Pulmonary artery endothelial cell (primary cell): ENCODE measurements around the gene ARHGAP9. TPM values are rescaled to one million over a fixed set of nuclear protein-coding genes. Genes with fewer than 3 reads are reported as not detected.
"Not testable (repeated sequence)": the region's sequence is repeated elsewhere in the genome, so short reads cannot be mapped to it uniquely, and the experiment has no call there.

Experiments
- DNase-seq: peaks from one replicate; pipeline ENCODE4 v3.0.0-alpha.2; 2011; ENCODE audit warnings: low read depth, low spot score
- total RNA-seq: library from RNA; depleted of rRNA; stranded (reverse); fragments of >200 nt; gene quantifications from 2 replicates; pipeline ENCODE4 v1.2.3, GENCODE V29; 2014

ARHGAP9 gene
- total RNA-seq, 1 donor from 2014 or later, result under 0.01 TPM

GRCh38 chr12:57439762-57440266, 39.9 kb downstream of the ARHGAP9 start:
- no peak for DNase-seq

GRCh38 chr12:57438400-57438799, 41.3 kb downstream of the ARHGAP9 start:
- DNase-seq, result no peak

GRCh38 chr12:57435293-57435692, 44.4 kb downstream of the ARHGAP9 start:
- DNase-seq, result no peak

- DNase-seq, result no peak
Observed at GRCh38 chr12:57434517-57435223, 45.0 kb downstream of the ARHGAP9 start, which contains the start of gene INHBC. TSS of gene INHBC (plus strand) at chr12:57434784. CDS start at chr12:57434887, 103 bp downstream.

GRCh38 chr12:57433370-57433769, 46.3 kb downstream of the ARHGAP9 start:
- DNase-seq, result no peak

GRCh38 chr12:57431654-57432188, 47.9 kb downstream of the ARHGAP9 start:
- DNase-seq, result no peak

GRCh38 chr12:57430931-57431566, 48.6 kb downstream of the ARHGAP9 start, which contains the start of gene R3HDM2:
TSS of gene R3HDM2 (minus strand) at chr12:57431043. CDS start at chr12:57310428, 120,615 bp downstream.
- peak; percentile 81 for DNase-seq

- no peak for DNase-seq
Observed at GRCh38 chr12:57430112-57430930, 49.3 kb downstream of the ARHGAP9 start.

- DNase-seq, result no peak
Observed at GRCh38 chr12:57429473-57430111, 50.1 kb downstream of the ARHGAP9 start.

GRCh38 chr12:57428965-57429364, 50.7 kb downstream of the ARHGAP9 start:
- DNase-seq, result no peak

- DNase-seq, result not testable (repeated sequence)
Observed at GRCh38 chr12:57426948-57427347, 52.7 kb downstream of the ARHGAP9 start.

Other genes with a start within 250 kb of the ARHGAP9 start
- 0.07 and 0.13 TPM in 2 replicates for gene STAC3, start 228.7 kb downstream of the ARHGAP9 start, total RNA-seq
- 4.5 and 5.5 TPM in 2 replicates for gene R3HDM2, start 48.8 kb downstream of the ARHGAP9 start, total RNA-seq
- not detected in 2 replicates for gene INHBC, start 45.1 kb downstream of the ARHGAP9 start, total RNA-seq
- not detected in 2 replicates for gene INHBE, start 24.6 kb downstream of the ARHGAP9 start, total RNA-seq
- gene GLI1, start 20.1 kb downstream of the ARHGAP9 start, total RNA-seq, result 0.04 and 0.07 TPM in 2 replicates
- gene MARS1, start 8.2 kb upstream of the ARHGAP9 start, total RNA-seq, result 171 and 179 TPM in 2 replicates
- gene DDIT3, start 40.6 kb upstream of the ARHGAP9 start, total RNA-seq, result 6.0 and 12.6 TPM in 2 replicates
- 5.3 and 8.3 TPM in 2 replicates for gene MBD6, start 43.0 kb upstream of the ARHGAP9 start, total RNA-seq
- gene DCTN2, start 67.3 kb upstream of the ARHGAP9 start, total RNA-seq, result 81.0 and 90.1 TPM in 2 replicates
- gene KIF5A, start 70.2 kb upstream of the ARHGAP9 start, total RNA-seq, result under 0.01 and 0.14 TPM in 2 replicates
- gene PIP4K2C, start 111.3 kb upstream of the ARHGAP9 start, total RNA-seq, result 10.4 and 11.8 TPM in 2 replicates
- gene DTX3, start 125.0 kb upstream of the ARHGAP9 start, total RNA-seq, result 4.8 and 11.4 TPM in 2 replicates
- gene ARHGEF25, start 131.6 kb upstream of the ARHGAP9 start, total RNA-seq, result 5.3 and 5.7 TPM in 2 replicates
- 0.07 and 0.35 TPM in 2 replicates for gene B4GALNT1, start 153.3 kb upstream of the ARHGAP9 start, total RNA-seq
- 194 and 222 TPM in 2 replicates for gene OS9, start 214.3 kb upstream of the ARHGAP9 start, total RNA-seq